A673 (cell line): ENCODE results near the gene MCAM. TPM values are rescaled to one million over a fixed set of nuclear protein-coding genes. Genes with fewer than 3 reads are reported as not detected.

Experiments used
- BruUV-seq: library from RNA; stranded (reverse); fragments of 400-500 nt; replicated peaks from 2 replicates; lab custom pipeline; 2021; lab: Mats Ljungman, UMichigan
- CTCF ChIA-PET: fragments of 300-600 bp; sonication (Branson Sonifier 250); formaldehyde crosslinking; loops from one replicate; lab custom pipeline; 2022; ENCODE audit warnings: antibody characterized with exemption; lab: Charles Lee
- POLR2A ChIA-PET: fragments of 300-600 bp; sonication (Branson Sonifier 250); formaldehyde crosslinking; loops from one replicate; lab custom pipeline; 2022; ENCODE audit warnings: antibody characterized with exemption; ENCODE audit not compliant: low non-redundant PET; lab: Charles Lee
- DNase-seq: peaks from one replicate; pipeline ENCODE4 v3.0.0-alpha.2; 2015; ENCODE audit warnings: low spot score
- H3K27ac ChIP-seq: fragments of 200-600 bp; sonication (generic); 2 replicates; pipeline ENCODE4 v1.5.1; 2016; ENCODE audit warnings: mixed run types, low read depth, mild to moderate bottlenecking, mixed read lengths, antibody characterized with exemption, low read length; ENCODE audit not compliant: poor library complexity, severe bottlenecking
- H3K27me3 ChIP-seq: fragments of 200-600 bp; sonication (generic); replicated peaks from 2 replicates; pipeline ENCODE4 v1.6.1; 2017; ENCODE audit warnings: mixed run types, low read depth, mild to moderate bottlenecking, mixed read lengths, antibody characterized with exemption, low read length; ENCODE audit not compliant: insufficient read depth, poor library complexity
- H3K36me3 ChIP-seq: fragments of 200-600 bp; sonication (generic); 2 replicates; pipeline ENCODE4 v1.6.1; 2016; ENCODE audit warnings: mixed run types, mild to moderate bottlenecking, mixed read lengths, antibody characterized with exemption, low read length; ENCODE audit not compliant: insufficient read depth, poor library complexity, severe bottlenecking
- H3K4me1 ChIP-seq: fragments of 200-600 bp; sonication (generic); 2 replicates; pipeline ENCODE4 v1.6.1; 2017; ENCODE audit warnings: mixed run types, mild to moderate bottlenecking, mixed read lengths, antibody characterized with exemption, low read length; ENCODE audit not compliant: insufficient read depth, poor library complexity, severe bottlenecking
- H3K4me3 ChIP-seq: fragments of 200-600 bp; sonication (generic); 2 replicates; pipeline ENCODE4 v1.5.1; 2016; ENCODE audit warnings: low read depth, mixed run types, mild to moderate bottlenecking, mixed read lengths, low read length; ENCODE audit not compliant: poor library complexity, severe bottlenecking
- H3K9me3 ChIP-seq: fragments of 200-600 bp; sonication (generic); 2 replicates; pipeline ENCODE4 v1.6.1; 2016; ENCODE audit warnings: mixed run types, low read depth, mild to moderate bottlenecking, mixed read lengths, antibody characterized with exemption, low read length; ENCODE audit not compliant: poor library complexity, severe bottlenecking
- EZH2 ChIP-seq: fragments of 200-600 bp; sonication (generic); IDR thresholded peaks from 2 replicates; pipeline ENCODE4 v1.6.1; 2017; ENCODE audit warnings: borderline replicate concordance, low read depth, mild to moderate bottlenecking, mixed read lengths, antibody characterized with exemption, low read length; ENCODE audit not compliant: poor library complexity, severe bottlenecking
- intact Hi-C: fragments of 100-400 bp; cut with micrococcal nuclease; formaldehyde crosslinking; loops from one replicate; pipeline ENCODE4 v1.10.0; 2022; ENCODE audit not compliant: unreplicated experiment
- total RNA-seq: library from RNA; stranded (reverse); gene quantifications from 2 replicates; pipeline ENCODE4 v1.2.3, GENCODE V29; 2021
- TF ChIP-seq, protein P1 (sequence below): fragments of 300-800, 200-600 bp; sonication (generic); conservative IDR thresholded peaks from 2 replicates; pipeline ENCODE4 v1.5.1; 2017; ENCODE audit warnings: low read depth, mild to moderate bottlenecking, antibody characterized with exemption, low read length, moderate library complexity, mixed read lengths

MCAM gene
- total RNA-seq, 1 experiment from 2014 or later, result 14.4 TPM

DNA sequence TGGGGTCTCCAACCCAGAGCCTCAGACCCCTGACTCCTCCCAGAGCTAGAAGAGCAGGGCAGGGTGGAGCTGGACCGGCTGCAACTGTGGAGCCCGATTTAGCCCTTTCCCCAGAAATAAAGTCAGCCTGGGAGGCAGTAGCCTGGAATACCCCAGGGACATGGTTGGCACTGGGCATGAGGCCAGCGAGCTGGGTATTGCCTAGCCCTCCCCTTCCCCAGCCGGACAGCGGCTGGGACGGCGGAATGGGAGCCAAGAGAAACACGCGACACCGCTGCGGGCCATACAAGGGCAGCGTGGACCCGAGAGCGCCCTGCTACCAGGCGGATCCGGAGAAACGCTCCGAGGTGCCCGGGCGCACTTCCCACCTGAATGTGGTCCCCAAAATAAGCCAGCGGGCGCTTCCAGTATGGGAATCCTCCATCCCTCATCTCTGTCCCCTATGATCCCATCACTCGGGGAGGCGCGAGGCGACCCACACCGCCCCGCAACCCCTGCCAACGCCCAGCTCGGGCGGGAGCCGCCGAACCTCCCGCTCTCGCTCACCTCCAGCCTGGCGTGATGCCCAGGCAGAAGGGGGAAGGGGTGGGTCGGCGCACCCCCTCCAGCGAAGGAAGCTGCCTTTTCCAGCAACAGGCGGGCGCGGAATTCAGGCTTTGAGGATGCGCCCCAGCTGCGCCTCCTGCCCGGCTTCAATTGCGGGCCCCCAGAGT, 758 bp downstream of the MCAM start:
- BruUV-seq, result no TSS peak
- peak overlapping the region; percentile 62 for H3K4me3 ChIP-seq
- intact Hi-C loops, result no loop called here
- ChIA-PET POLR2A (no interaction called here), CTCF (interaction anchor here (0.5 to 1.1 kb wide), 4 partner anchors 22 to 175 kb away, joined by 3 to 5 read pairs (median 4); no protein-coding TSS in a partner anchor)
- peak; percentile 64 for DNase-seq
- H3K27me3 ChIP-seq, result no peaks in the 10 kb centered on the region
- peak overlapping the region; percentile 40 for H3K27ac ChIP-seq
- H3K36me3 ChIP-seq, result no peaks in the 10 kb centered on the region
- peaks cover 22% of the 10 kb centered on the region for H3K4me1 ChIP-seq
- no peaks in the 10 kb centered on the region for H3K9me3 ChIP-seq
- TF ChIP-seq EZH2, result no peak
- TF ChIP-seq, protein P1, sequence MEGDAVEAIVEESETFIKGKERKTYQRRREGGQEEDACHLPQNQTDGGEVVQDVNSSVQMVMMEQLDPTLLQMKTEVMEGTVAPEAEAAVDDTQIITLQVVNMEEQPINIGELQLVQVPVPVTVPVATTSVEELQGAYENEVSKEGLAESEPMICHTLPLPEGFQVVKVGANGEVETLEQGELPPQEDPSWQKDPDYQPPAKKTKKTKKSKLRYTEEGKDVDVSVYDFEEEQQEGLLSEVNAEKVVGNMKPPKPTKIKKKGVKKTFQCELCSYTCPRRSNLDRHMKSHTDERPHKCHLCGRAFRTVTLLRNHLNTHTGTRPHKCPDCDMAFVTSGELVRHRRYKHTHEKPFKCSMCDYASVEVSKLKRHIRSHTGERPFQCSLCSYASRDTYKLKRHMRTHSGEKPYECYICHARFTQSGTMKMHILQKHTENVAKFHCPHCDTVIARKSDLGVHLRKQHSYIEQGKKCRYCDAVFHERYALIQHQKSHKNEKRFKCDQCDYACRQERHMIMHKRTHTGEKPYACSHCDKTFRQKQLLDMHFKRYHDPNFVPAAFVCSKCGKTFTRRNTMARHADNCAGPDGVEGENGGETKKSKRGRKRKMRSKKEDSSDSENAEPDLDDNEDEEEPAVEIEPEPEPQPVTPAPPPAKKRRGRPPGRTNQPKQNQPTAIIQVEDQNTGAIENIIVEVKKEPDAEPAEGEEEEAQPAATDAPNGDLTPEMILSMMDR, result no peak

DNA sequence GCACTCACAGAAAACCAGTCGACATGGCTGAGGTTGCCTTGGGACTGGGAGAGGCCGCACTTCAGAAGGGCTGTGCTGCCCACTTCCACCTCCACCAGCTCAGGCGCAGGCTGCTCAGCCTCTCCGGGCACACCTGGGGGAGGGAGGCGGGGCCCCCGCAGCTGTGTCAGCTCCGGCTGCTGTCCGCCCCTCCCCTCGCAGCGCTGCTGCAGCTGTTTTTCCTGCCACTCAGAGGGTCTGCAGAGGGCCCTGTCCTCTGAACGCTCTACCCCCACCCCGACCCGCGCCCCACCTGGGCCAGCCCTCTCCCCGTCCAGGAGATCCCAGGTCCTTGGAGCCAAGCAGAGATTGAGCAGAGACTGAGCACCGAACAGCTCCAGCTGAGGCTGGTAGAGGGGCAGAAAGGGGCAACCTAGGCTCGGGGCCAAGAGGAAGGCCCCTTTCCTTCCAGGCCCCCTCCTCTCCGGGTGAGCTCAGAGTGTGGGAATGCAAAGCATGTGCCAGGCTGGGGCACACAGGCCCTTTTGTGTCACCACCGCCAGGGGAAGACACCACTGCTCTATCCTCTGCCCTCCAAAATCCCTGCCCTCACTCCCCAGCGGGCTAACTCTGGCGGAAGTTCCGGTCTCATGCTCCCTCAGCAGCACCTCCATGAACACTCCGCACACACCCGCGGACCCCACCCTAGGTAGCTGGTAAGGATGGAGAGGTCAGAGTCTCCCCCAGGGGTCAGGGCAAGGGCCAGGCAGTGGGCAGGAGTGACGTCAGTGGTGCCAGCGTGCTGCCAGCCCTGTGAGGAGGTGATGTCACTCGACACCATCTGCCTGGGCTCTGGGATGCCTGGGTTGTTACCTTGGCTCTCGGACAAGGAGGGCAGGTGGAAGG, 1.6 kb downstream of the MCAM start:
- DNase-seq, result peak; percentile 56
- BruUV-seq, result no TSS peak
- H3K9me3 ChIP-seq, result no peaks in the 10 kb centered on the region
- CTCF ChIA-PET, result interaction anchor here (0.6 kb wide), 1 partner anchor 88 kb away, joined by 10 read pairs; no protein-coding TSS in a partner anchor
- TF ChIP-seq EZH2, result no peak
- TF ChIP-seq, protein P1, result no peak
- H3K27ac ChIP-seq, result no peak overlapping the region
- H3K36me3 ChIP-seq, result no peaks in the 10 kb centered on the region
- H3K27me3 ChIP-seq, result no peaks in the 10 kb centered on the region
- H3K4me3 ChIP-seq, result peak overlapping the region; percentile 62
- H3K4me1 ChIP-seq, result peaks cover 14% of the 10 kb centered on the region
- POLR2A ChIA-PET, result no interaction called here
- intact Hi-C loops, result no loop called here

DNA sequence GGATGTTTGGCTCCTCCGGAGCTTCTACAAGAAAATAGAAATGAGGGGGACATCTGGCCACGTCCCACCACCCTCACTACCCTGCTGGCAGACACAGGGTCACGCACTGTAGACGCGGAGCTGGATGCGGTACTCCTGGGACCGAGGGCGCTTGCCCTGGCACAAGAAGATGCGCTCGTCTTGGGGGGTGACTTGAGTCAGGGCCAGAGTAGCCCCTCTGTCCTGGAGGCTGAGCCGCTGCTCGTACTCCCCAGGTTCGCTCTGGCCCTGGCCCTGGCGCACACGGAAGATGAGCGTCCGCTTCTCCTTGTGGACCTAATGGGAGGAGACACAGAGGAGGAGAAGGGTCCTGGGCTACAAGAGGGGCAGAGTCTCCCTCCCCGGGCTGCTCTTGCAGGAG, 2.2 kb downstream of the MCAM start:
- no peaks in the 10 kb centered on the region for H3K27me3 ChIP-seq
- H3K36me3 ChIP-seq, result no peaks in the 10 kb centered on the region
- no peaks in the 10 kb centered on the region for H3K9me3 ChIP-seq
- H3K4me1 ChIP-seq, result peaks cover 12% of the 10 kb centered on the region
- no peak overlapping the region for H3K27ac ChIP-seq
- H3K4me3 ChIP-seq, result no peak overlapping the region
- DNase-seq, result no peak
- CTCF ChIA-PET, result interaction anchor here (0.6 kb wide), 1 partner anchor 89 kb away, joined by 10 read pairs; no protein-coding TSS in a partner anchor
- POLR2A ChIA-PET, result no interaction called here
- no TSS peak for BruUV-seq
- intact Hi-C loops, result no loop called here
- TF ChIP-seq EZH2, result no peak
- TF ChIP-seq, protein P1, result no peak
